Sigmoid colon (tissue), 4 donors: ENCODE measurements around the gene PEX10.

Experiments
- EP300 ChIP-seq, 4 donors: sonication (generic); formaldehyde crosslinking; IDR thresholded peaks; one replicate each; pipeline ENCODE4 v1.6.1; 2017; ENCODE audit warnings: antibody characterized with exemption in 4 of 4
- POLR2A ChIP-seq, 2 donors: fragments of 450-650 bp; IDR thresholded peaks; one replicate each; pipeline ENCODE4 v1.6.1; 2016; ENCODE audit warnings: antibody characterized with exemption in 2 of 2, mild to moderate bottlenecking in 2 of 2, moderate library complexity in 2 of 2
- TF ChIP-seq, protein P1 (sequence below), 4 experiments: fragments of 450-650 bp in 3 of 4; fragments of 200-600 bp in 1 of 4; IDR thresholded peaks; one replicate each; pipeline ENCODE4 v1.5.1; 2016 to 2019; ENCODE audit warnings: antibody characterized with exemption in 4 of 4, mild to moderate bottlenecking in 3 of 4, moderate library complexity in 2 of 4

DNA sequence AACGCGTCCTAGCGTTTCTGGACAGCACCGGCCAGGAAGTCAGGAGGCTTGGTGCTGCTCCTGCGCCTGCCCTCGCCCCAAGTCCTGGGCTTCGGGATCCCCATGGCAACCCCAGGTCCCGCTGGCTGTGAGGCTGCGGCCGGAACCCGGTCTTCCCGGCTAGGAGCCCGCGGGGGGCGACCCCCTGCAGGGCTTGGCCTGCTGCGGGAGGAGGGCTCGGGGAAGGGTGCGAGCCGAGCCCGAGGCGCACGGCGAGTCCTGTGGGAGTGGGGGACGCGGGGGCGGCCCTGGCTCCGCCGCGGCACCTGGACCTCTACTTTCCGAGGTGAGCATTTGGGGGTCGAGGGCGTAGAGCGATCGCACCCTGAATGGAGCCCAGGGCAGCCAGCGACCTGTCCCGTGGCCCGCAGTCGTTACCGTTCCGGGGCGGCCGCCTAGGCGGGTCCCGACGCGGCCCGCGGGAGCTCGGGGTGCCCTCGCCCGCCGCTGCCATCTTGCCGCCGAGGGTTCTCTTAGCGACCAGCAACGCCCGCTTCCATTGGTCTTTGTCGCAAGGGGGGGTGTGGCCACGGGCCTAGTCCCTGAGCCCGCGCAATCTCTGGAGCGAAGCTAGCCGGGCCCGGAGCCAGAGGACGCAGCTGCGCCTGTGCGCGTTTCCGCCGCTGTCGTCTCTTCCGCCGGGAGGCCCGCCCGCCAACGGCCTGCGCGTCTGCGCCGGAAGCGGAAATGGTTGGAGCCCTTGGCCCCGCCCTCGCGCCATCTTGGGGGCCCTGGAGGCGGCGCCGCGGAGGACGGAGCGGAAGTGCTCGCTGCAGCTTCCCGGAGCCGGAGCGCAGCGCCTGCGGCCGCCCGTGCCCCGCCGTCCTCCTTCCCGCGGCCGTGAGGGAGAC is 21.1 kb downstream of the PEX10 start, which contains the start of the genes MORN1 and RER1:
- TF ChIP-seq, protein P1, sequence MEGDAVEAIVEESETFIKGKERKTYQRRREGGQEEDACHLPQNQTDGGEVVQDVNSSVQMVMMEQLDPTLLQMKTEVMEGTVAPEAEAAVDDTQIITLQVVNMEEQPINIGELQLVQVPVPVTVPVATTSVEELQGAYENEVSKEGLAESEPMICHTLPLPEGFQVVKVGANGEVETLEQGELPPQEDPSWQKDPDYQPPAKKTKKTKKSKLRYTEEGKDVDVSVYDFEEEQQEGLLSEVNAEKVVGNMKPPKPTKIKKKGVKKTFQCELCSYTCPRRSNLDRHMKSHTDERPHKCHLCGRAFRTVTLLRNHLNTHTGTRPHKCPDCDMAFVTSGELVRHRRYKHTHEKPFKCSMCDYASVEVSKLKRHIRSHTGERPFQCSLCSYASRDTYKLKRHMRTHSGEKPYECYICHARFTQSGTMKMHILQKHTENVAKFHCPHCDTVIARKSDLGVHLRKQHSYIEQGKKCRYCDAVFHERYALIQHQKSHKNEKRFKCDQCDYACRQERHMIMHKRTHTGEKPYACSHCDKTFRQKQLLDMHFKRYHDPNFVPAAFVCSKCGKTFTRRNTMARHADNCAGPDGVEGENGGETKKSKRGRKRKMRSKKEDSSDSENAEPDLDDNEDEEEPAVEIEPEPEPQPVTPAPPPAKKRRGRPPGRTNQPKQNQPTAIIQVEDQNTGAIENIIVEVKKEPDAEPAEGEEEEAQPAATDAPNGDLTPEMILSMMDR (IDR thresholded peaks at IDR 0.05): no peak
- TF ChIP-seq POLR2A (IDR thresholded peaks at IDR 0.05) (peak; percentile 16 to 41), EP300 (IDR thresholded peaks at IDR 0.05) (peak in 1 of 4 donors; percentile 69)
